ENCODE measurements around the gene FCMR. TPM values are rescaled to one million over a fixed set of nuclear protein-coding genes. Genes with fewer than 3 reads are reported as not detected.

FCMR gene
- total RNA-seq, 1 donor from 2014 or later: 3.3 TPM

GRCh38 chr1:206941766-206942418, 20.2 kb upstream of the FCMR start:
- intact Hi-C loops (cut with micrococcal nuclease): no loop called here
- no peaks in the 10 kb centered on the region for H3K9me3 ChIP-seq (replicated peaks)
- DNase-seq: no peak
- no peaks in the 10 kb centered on the region for H3K4me1 ChIP-seq
- no peak overlapping the region for H3K27ac ChIP-seq (replicated peaks)
- TF ChIP-seq, protein P1, sequence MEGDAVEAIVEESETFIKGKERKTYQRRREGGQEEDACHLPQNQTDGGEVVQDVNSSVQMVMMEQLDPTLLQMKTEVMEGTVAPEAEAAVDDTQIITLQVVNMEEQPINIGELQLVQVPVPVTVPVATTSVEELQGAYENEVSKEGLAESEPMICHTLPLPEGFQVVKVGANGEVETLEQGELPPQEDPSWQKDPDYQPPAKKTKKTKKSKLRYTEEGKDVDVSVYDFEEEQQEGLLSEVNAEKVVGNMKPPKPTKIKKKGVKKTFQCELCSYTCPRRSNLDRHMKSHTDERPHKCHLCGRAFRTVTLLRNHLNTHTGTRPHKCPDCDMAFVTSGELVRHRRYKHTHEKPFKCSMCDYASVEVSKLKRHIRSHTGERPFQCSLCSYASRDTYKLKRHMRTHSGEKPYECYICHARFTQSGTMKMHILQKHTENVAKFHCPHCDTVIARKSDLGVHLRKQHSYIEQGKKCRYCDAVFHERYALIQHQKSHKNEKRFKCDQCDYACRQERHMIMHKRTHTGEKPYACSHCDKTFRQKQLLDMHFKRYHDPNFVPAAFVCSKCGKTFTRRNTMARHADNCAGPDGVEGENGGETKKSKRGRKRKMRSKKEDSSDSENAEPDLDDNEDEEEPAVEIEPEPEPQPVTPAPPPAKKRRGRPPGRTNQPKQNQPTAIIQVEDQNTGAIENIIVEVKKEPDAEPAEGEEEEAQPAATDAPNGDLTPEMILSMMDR (IDR thresholded peaks at IDR 0.05; ENCODE audit: borderline replicate concordance): no peak
- H3K36me3 ChIP-seq: no peaks in the 10 kb centered on the region
- H3K4me3 ChIP-seq: no peak overlapping the region
- peaks cover 45% of the 10 kb centered on the region for H3K27me3 ChIP-seq (ENCODE audit: low read depth)

DNA sequence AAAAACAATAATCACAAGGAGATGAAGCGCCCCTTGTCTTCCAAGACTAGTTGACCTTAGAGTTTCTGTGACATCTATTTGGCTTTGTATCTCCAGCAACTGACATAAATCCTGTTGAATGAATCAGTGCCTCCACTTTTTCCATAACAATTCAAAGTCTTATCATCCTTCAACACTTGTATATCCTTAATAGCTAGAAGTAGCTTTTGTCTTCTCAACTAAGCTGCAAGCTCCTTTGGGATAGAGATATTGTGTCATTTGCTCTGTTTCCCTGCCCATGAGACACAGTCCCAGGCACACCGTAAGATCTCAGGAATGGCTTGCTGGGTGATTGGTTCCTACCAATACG, 18.8 kb upstream of the FCMR start:
- no peaks in the 10 kb centered on the region for H3K9me3 ChIP-seq (replicated peaks)
- no peak overlapping the region for H3K27ac ChIP-seq (replicated peaks)

GRCh38 chr1:206939841-206940587, 18.3 kb upstream of the FCMR start:
- no peaks in the 10 kb centered on the region for H3K36me3 ChIP-seq

More for the DNA sequence above, 18.8 kb upstream of the FCMR start:
- Histone ChIP-seq H3K4me1 (no peaks in the 10 kb centered on the region), H3K36me3 (no peaks in the 10 kb centered on the region), H3K27me3 (ENCODE audit: low read depth) (peaks cover 45% of the 10 kb centered on the region), H3K4me3 (no peak overlapping the region)
- no peak for DNase-seq
- TF ChIP-seq, protein P1 (IDR thresholded peaks at IDR 0.05; ENCODE audit: borderline replicate concordance): no peak
- intact Hi-C loops (cut with micrococcal nuclease): no loop called here

GRCh38 chr1:206939131-206939530, 17.4 kb upstream of the FCMR start:
- TF ChIP-seq, protein P1 (IDR thresholded peaks at IDR 0.05; ENCODE audit: borderline replicate concordance): no peak
- Histone ChIP-seq H3K4me1 (no peaks in the 10 kb centered on the region), H3K9me3 (replicated peaks) (no peaks in the 10 kb centered on the region), H3K27me3 (ENCODE audit: low read depth) (peaks cover 33% of the 10 kb centered on the region), H3K36me3 (no peaks in the 10 kb centered on the region), H3K4me3 (no peak overlapping the region), H3K27ac (replicated peaks) (no peak overlapping the region)
- intact Hi-C loops (cut with micrococcal nuclease): no loop called here
- no peak for DNase-seq

More at GRCh38 chr1:206939841-206940587, 18.3 kb upstream of the FCMR start:
- no peak overlapping the region for H3K27ac ChIP-seq (replicated peaks)
- no peak for DNase-seq
- intact Hi-C loops (cut with micrococcal nuclease): no loop called here
- TF ChIP-seq, protein P1 (IDR thresholded peaks at IDR 0.05; ENCODE audit: borderline replicate concordance): no peak
- H3K27me3 ChIP-seq (ENCODE audit: low read depth): peaks cover 42% of the 10 kb centered on the region
- no peak overlapping the region for H3K4me3 ChIP-seq
- no peaks in the 10 kb centered on the region for H3K4me1 ChIP-seq
- no peaks in the 10 kb centered on the region for H3K9me3 ChIP-seq (replicated peaks)

DNA sequence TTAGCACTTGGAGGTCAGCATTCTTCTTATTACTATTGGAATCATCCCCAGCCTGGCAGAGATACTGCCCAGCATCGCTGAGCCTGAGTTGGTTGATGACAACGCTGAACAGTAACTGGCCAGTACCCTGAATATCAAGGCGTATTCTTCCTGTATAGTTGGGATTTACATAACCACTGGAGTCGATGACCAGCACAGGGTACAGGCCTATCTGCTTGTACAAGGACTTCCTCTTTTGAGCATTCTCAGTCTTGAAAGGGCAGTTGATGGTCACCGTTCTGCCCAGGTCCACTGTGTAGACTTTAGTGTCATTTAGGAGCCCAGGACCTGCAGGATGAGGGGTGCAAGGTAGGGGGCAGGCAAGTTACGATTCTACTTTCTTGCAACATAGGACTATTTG, 15.7 kb upstream of the FCMR start:
- Histone ChIP-seq H3K4me3 (no peak overlapping the region), H3K27me3 (ENCODE audit: low read depth) (peaks cover 17% of the 10 kb centered on the region), H3K27ac (replicated peaks) (no peak overlapping the region), H3K4me1 (no peaks in the 10 kb centered on the region), H3K9me3 (replicated peaks) (no peaks in the 10 kb centered on the region), H3K36me3 (no peaks in the 10 kb centered on the region)
- DNase-seq: no peak
- intact Hi-C loops (cut with micrococcal nuclease): no loop called here
- TF ChIP-seq, protein P1 (IDR thresholded peaks at IDR 0.05; ENCODE audit: borderline replicate concordance): no peak
